NCI-H1930 (cell line): Measurements from ENCODE around the gene C1orf174.
A peak's percentile ranks its signal among the peaks of the same experiment; 100 is the strongest.
"Not testable (repeated sequence)": the region's sequence is repeated elsewhere in the genome, so short reads cannot be mapped to it uniquely, and the experiment has no call there.

Experiments
- DNase-seq, 2 experiments: peaks; one replicate each; lab custom pipeline; 2025; lab: John Stamatoyannopoulos, UW

Gene C1orf174

GRCh38 chr1:3925762-3926161, 25.7 kb upstream of the C1orf174 start:
- DNase-seq, result no peak

- no peak for DNase-seq
Measured at GRCh38 chr1:3925256-3925655, 25.2 kb upstream of the C1orf174 start.

- DNase-seq, result no peak
Measured at GRCh38 chr1:3924825-3925220, 24.8 kb upstream of the C1orf174 start.

- DNase-seq, result no peak
Measured at GRCh38 chr1:3924186-3924824, 24.2 kb upstream of the C1orf174 start.

GRCh38 chr1:3923378-3924185, 23.5 kb upstream of the C1orf174 start:
- DNase-seq, result no peak

- DNase-seq, result no peak
Measured at GRCh38 chr1:3922851-3923250, 22.8 kb upstream of the C1orf174 start.

- DNase-seq, result no peak
Measured at GRCh38 chr1:3922201-3922725, 22.2 kb upstream of the C1orf174 start.

GRCh38 chr1:3921765-3922164, 21.7 kb upstream of the C1orf174 start:
- no peak for DNase-seq

- no peak for DNase-seq
Measured at GRCh38 chr1:3919706-3920105, 19.6 kb upstream of the C1orf174 start.

- DNase-seq, result no peak
Measured at GRCh38 chr1:3918966-3919611, 19.0 kb upstream of the C1orf174 start.

GRCh38 chr1:3918359-3918758, 18.3 kb upstream of the C1orf174 start:
- not testable (repeated sequence) for DNase-seq

- no peak for DNase-seq
Measured at GRCh38 chr1:3917761-3918160, 17.7 kb upstream of the C1orf174 start.

- DNase-seq, result no peak
Measured at GRCh38 chr1:3915551-3916121, 15.6 kb upstream of the C1orf174 start.

GRCh38 chr1:3914911-3915310, 14.8 kb upstream of the C1orf174 start:
- no peak for DNase-seq

GRCh38 chr1:3914331-3914851, 14.3 kb upstream of the C1orf174 start:
- DNase-seq, result no peak

GRCh38 chr1:3912809-3913685, 13.0 kb upstream of the C1orf174 start:
- no peak for DNase-seq

- DNase-seq, result no peak
Measured at GRCh38 chr1:3911981-3912808, 12.1 kb upstream of the C1orf174 start.

- peak; percentile 18 to 48 for DNase-seq
Measured at GRCh38 chr1:3910857-3911845, 11.1 kb upstream of the C1orf174 start.
